Measurements from ENCODE around the gene AFF2. TPM values are rescaled to one million over a fixed set of nuclear protein-coding genes. Genes with fewer than 3 reads are reported as not detected.

Gene AFF2
- total RNA-seq, 3 donors from 2014 or later: 0.29 to 0.63 TPM; not detected in 1

GRCh38 chrX:148811236-148811635 lies 310.8 kb downstream of the AFF2 start:
- Histone ChIP-seq H3K9me3 (no peaks in the 10 kb centered on the region), H3K36me3 (ENCODE audit: low read depth) (no peaks in the 10 kb centered on the region), H3K4me3 (no peak overlapping the region), H3K4me1 (ENCODE audit: low read depth) (no peaks in the 10 kb centered on the region)
- TF ChIP-seq CTCF (IDR thresholded peaks at IDR 0.05): no peak
- ATAC-seq (no peak), DNase-seq (no peak)
- intact Hi-C loops (cut with DNase I, micrococcal nuclease): no loop called here

- intact Hi-C loops (cut with DNase I, micrococcal nuclease): no loop called here
These were observed 313.0 kb downstream of the AFF2 start for GRCh38 chrX:148813422-148813821.

GRCh38 chrX:148813967-148814366 lies 313.6 kb downstream of the AFF2 start:
- TF ChIP-seq CTCF (IDR thresholded peaks at IDR 0.05): no peak
- Histone ChIP-seq H3K9me3 (no peaks in the 10 kb centered on the region), H3K4me1 (ENCODE audit: low read depth) (no peaks in the 10 kb centered on the region), H3K36me3 (ENCODE audit: low read depth) (no peaks in the 10 kb centered on the region), H3K4me3 (no peak overlapping the region)
- ATAC-seq: no peak
- no peak for DNase-seq
- intact Hi-C loops (cut with DNase I, micrococcal nuclease): no loop called here

More at GRCh38 chrX:148813422-148813821, 313.0 kb downstream of the AFF2 start:
- no peak overlapping the region for H3K4me3 ChIP-seq
- no peaks in the 10 kb centered on the region for H3K4me1 ChIP-seq (ENCODE audit: low read depth)
- TF ChIP-seq CTCF (IDR thresholded peaks at IDR 0.05): no peak
- ATAC-seq (no peak), DNase-seq (no peak)
- H3K36me3 ChIP-seq (ENCODE audit: low read depth): no peaks in the 10 kb centered on the region
- H3K9me3 ChIP-seq: no peaks in the 10 kb centered on the region

- ATAC-seq (no peak), DNase-seq (no peak)
- H3K4me1 ChIP-seq (ENCODE audit: low read depth): no peaks in the 10 kb centered on the region
- H3K4me3 ChIP-seq: no peak overlapping the region
- H3K36me3 ChIP-seq (ENCODE audit: low read depth): no peaks in the 10 kb centered on the region
- intact Hi-C loops (cut with DNase I, micrococcal nuclease): no loop called here
- no peaks in the 10 kb centered on the region for H3K9me3 ChIP-seq
- TF ChIP-seq CTCF (IDR thresholded peaks at IDR 0.05): no peak
These were observed 315.0 kb downstream of the AFF2 start for GRCh38 chrX:148815218-148815961.

GRCh38 chrX:148823986-148824385 lies 323.6 kb downstream of the AFF2 start:
- TF ChIP-seq CTCF (IDR thresholded peaks at IDR 0.05): no peak
- Histone ChIP-seq H3K9me3 (no peaks in the 10 kb centered on the region), H3K36me3 (ENCODE audit: low read depth) (no peaks in the 10 kb centered on the region), H3K4me1 (ENCODE audit: low read depth) (no peaks in the 10 kb centered on the region), H3K4me3 (no peak overlapping the region)
- intact Hi-C loops (cut with DNase I, micrococcal nuclease): no loop called here
- DNase-seq (no peak), ATAC-seq (no peak)
